MCF 10A (cell line): ENCODE results near the gene SMIM35. TPM values are rescaled to one million over a fixed set of nuclear protein-coding genes. Genes with fewer than 3 reads are reported as not detected.

Experiments
- BruUV-seq: library from RNA; stranded (reverse); fragments of 400-500 nt; replicated peaks from 2 replicates; lab custom pipeline; 2021; lab: Mats Ljungman, UMichigan
- CTCF ChIA-PET: fragments of 300-600 bp; sonication (Branson Sonifier 250); formaldehyde crosslinking; extraction: SDS; loops from one replicate; lab custom pipeline; 2021; ENCODE audit warnings: antibody characterized with exemption, inconsistent platforms; lab: Yijun Ruan, JAX
- POLR2A ChIA-PET: fragments of 300-600, 350-650 bp; sonication (Branson Sonifier 250); formaldehyde crosslinking; extraction: SDS; loops from one replicate; lab custom pipeline; 2020; ENCODE audit warnings: antibody characterized with exemption, inconsistent platforms; lab: Yijun Ruan, JAX
- DNase-seq: peaks from one replicate; pipeline ENCODE4 v3.0.0-alpha.2; 2018; ENCODE audit not compliant: unreplicated experiment
- H3K27ac Mint-ChIP-seq: one replicate; pipeline ENCODE4 v1.8.0; 2022; ENCODE audit warnings: mild to moderate bottlenecking, low read depth, mixed read lengths; ENCODE audit not compliant: unreplicated experiment
- H3K27me3 Mint-ChIP-seq: one replicate; pipeline ENCODE4 v1.8.0; 2022; ENCODE audit warnings: mixed read lengths; ENCODE audit not compliant: insufficient read depth, unreplicated experiment
- H3K36me3 Mint-ChIP-seq: one replicate; pipeline ENCODE4 v1.8.0; 2022; ENCODE audit warnings: mild to moderate bottlenecking, moderate library complexity, mixed read lengths; ENCODE audit not compliant: insufficient read depth, unreplicated experiment
- H3K4me1 Mint-ChIP-seq: one replicate; pipeline ENCODE4 v1.8.0; 2022; ENCODE audit warnings: mixed read lengths; ENCODE audit not compliant: insufficient read depth, unreplicated experiment
- H3K4me3 Mint-ChIP-seq: one replicate; pipeline ENCODE4 v1.8.0; 2022; ENCODE audit warnings: mild to moderate bottlenecking, moderate library complexity, mixed read lengths; ENCODE audit not compliant: unreplicated experiment
- H3K9me3 Mint-ChIP-seq: one replicate; pipeline ENCODE4 v1.8.0; 2022; ENCODE audit warnings: mixed read lengths; ENCODE audit not compliant: unreplicated experiment
- intact Hi-C: fragments of 100-400 bp; cut with micrococcal nuclease; formaldehyde crosslinking; loops from 2 replicates; pipeline ENCODE4 v1.14.1; 2022
- total RNA-seq: library from RNA; stranded (reverse); gene quantifications from 2 replicates; pipeline ENCODE4 v1.2.3, GENCODE V29; 2022
- TF ChIP-seq, protein P1 (sequence below): fragments of 200-600 bp; IDR thresholded peaks from one replicate; pipeline ENCODE4 v1.8.0; 2022; ENCODE audit warnings: antibody characterized with exemption, mild to moderate bottlenecking; ENCODE audit not compliant: unreplicated experiment

The SMIM35 gene
- total RNA-seq, 1 experiment from 2014 or later: not detected

DNA sequence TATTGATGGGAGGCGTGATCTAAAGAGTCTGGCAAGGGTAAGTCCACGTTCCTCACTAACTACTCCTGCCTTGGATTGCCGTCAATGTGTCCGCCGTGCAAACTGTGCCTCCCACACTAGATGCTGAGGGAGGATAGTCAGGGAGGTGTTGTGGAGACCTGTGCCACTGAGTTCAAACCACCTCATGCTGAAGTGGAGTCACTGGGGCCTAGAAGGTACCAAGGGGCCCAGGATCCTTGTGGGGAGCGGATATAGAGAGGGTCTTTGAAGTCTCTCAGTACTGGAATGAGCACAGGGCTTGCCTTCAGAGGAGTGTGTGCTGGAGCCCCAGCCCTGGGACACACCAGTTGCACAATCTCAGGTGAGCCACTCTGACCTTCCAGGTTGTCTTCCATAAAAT is 37.0 kb downstream of the SMIM35 start:
- BruUV-seq: no TSS peak
- H3K27ac Mint-ChIP-seq: no peak overlapping the region
- TF ChIP-seq, protein P1, sequence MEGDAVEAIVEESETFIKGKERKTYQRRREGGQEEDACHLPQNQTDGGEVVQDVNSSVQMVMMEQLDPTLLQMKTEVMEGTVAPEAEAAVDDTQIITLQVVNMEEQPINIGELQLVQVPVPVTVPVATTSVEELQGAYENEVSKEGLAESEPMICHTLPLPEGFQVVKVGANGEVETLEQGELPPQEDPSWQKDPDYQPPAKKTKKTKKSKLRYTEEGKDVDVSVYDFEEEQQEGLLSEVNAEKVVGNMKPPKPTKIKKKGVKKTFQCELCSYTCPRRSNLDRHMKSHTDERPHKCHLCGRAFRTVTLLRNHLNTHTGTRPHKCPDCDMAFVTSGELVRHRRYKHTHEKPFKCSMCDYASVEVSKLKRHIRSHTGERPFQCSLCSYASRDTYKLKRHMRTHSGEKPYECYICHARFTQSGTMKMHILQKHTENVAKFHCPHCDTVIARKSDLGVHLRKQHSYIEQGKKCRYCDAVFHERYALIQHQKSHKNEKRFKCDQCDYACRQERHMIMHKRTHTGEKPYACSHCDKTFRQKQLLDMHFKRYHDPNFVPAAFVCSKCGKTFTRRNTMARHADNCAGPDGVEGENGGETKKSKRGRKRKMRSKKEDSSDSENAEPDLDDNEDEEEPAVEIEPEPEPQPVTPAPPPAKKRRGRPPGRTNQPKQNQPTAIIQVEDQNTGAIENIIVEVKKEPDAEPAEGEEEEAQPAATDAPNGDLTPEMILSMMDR: no peak
- POLR2A ChIA-PET: no interaction called here
- H3K4me3 Mint-ChIP-seq: no peak overlapping the region
- no peaks in the 10 kb centered on the region for H3K36me3 Mint-ChIP-seq
- peaks cover 38% of the 10 kb centered on the region for H3K27me3 Mint-ChIP-seq
- no peaks in the 10 kb centered on the region for H3K9me3 Mint-ChIP-seq
- DNase-seq: no peak
- intact Hi-C loops: no loop called here
- H3K4me1 Mint-ChIP-seq: peaks cover 11% of the 10 kb centered on the region
- CTCF ChIA-PET: interaction anchor here (0.5 to 2.2 kb wide), 4 partner anchors 103 to 624 kb away, joined by 4 to 8 read pairs (median 5); no protein-coding TSS in a partner anchor

DNA sequence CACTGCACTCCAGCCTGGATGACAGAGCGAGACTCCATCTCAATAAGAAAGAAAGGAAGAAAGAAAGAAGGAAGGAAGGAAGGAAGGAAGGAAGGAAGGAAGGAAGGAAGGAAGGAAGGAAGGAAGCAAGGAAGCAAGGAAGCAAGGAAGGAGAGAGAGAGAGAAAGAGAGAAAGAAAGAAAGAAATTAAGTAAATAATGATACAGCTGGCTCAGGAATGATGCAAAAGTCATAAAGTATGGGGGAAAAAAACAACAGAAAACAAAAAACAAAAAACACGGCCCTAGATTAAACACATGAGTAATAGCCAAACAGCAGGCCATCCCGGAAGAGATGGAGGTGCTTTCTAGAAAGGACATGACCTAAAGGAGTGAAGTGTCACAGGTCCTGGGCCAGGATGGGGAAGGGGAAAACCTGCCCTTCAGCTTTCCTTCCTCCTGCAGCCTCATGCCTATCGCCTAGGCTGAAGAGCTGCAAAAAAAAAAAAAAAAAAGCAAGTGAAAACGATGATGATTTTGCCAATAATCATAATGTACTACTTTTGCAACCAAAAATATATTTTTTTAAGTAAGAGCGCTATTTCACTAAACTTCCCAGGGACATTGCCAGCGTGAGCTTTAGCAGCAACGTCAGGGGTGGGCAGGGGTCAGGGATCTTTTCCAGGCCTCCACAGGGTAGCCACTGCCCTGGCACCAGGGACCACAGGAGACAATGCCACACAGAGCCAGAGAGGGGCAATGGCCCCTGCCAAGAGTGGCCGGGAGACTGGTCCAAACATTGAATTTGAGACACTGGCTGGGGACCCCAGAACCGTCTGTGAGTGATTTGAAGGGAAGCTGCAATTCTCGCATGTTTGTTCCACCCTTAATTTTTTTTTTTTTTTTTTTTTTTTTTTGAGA is 38.0 kb downstream of the SMIM35 start:
- no peak overlapping the region for H3K4me3 Mint-ChIP-seq
- POLR2A ChIA-PET: no interaction called here

DNA sequence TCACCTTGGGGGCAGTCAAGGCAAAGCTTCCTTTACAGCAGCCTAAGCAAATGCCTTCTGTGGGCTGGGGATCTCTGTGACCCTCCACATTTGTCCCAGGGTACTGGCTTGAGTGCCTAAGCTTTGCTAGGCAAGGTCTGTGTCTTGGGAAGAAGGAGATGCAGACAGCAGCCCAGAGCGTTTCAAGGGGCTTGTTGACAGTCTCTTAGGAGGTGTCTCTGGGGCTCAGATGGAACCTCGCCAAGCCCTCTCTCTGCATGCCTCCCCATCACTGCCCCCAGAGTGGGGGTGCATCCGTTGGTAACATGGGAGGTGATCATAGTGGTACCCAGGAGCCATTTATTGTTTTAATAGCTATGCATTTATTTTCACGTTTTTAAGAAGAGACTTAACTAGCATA is 39.0 kb downstream of the SMIM35 start:
- ChIA-PET POLR2A (no interaction called here), CTCF (interaction anchor here (1.8 to 2.2 kb wide), 2 partner anchors 204 to 240 kb away, joined by 8 to 11 read pairs; no protein-coding TSS in a partner anchor)
- H3K4me1 Mint-ChIP-seq: peaks cover 11% of the 10 kb centered on the region
- H3K27ac Mint-ChIP-seq: no peak overlapping the region
- BruUV-seq: no TSS peak
- no peak for DNase-seq
- H3K9me3 Mint-ChIP-seq: no peaks in the 10 kb centered on the region
- peaks cover 51% of the 10 kb centered on the region for H3K27me3 Mint-ChIP-seq
- H3K36me3 Mint-ChIP-seq: no peaks in the 10 kb centered on the region
- TF ChIP-seq, protein P1: no peak
- no peak overlapping the region for H3K4me3 Mint-ChIP-seq
- intact Hi-C loops: no loop called here

More for the DNA sequence above, 38.0 kb downstream of the SMIM35 start:
- Mint-ChIP-seq H3K36me3 (no peaks in the 10 kb centered on the region), H3K27me3 (peaks cover 44% of the 10 kb centered on the region), H3K4me1 (peaks cover 11% of the 10 kb centered on the region), H3K27ac (no peak overlapping the region), H3K9me3 (no peaks in the 10 kb centered on the region)
- intact Hi-C loops: no loop called here
- TF ChIP-seq, protein P1: no peak
- no TSS peak for BruUV-seq
- CTCF ChIA-PET: interaction anchor here (1.6 to 2.2 kb wide), 3 partner anchors 102 to 241 kb away, joined by 5 to 11 read pairs (median 8); no protein-coding TSS in a partner anchor
- DNase-seq: no peak

DNA sequence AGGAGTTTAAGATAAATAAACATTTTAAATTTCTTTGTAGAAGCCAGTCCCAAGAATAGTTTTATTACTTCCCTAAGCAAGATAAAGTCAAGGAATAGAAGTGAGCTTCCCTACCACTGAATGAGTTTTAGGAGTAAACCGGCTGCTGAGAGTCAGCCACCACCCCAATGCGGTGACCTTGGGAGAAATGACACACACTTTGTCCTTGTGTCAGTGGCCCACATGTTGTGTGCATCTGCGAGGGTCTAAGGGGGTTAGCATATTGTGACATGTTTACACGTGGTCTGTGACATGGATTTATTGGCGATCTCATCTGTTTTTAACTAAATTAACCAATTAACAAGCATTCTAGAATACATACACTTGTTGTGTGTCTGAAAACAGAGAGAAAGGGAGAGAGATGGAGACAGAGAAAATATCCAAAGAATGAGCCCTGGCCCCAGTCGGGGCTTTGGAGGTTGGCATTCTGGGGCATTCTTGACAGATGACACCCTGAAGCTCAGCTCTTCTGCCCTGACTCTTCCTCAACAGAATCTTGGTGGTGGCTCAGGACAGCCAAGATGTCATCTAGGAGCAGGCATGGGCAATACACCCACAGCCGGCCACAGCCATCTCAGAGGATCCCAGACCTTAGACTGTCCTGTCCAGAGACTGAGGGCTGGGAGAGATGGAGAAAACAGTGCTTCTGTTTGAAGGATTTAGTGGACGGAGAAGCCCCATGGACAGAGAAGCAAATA is 39.6 kb downstream of the SMIM35 start:
- peaks cover 11% of the 10 kb centered on the region for H3K4me1 Mint-ChIP-seq
- no peaks in the 10 kb centered on the region for H3K9me3 Mint-ChIP-seq
- H3K36me3 Mint-ChIP-seq: no peaks in the 10 kb centered on the region
- TF ChIP-seq, protein P1: no peak
- H3K27me3 Mint-ChIP-seq: peaks cover 58% of the 10 kb centered on the region
- no peak for DNase-seq
- CTCF ChIA-PET: interaction anchor here (1.8 to 2.2 kb wide), 2 partner anchors 203 to 239 kb away, joined by 8 to 11 read pairs; no protein-coding TSS in a partner anchor
- POLR2A ChIA-PET: no interaction called here
- no peak overlapping the region for H3K4me3 Mint-ChIP-seq
- no peak overlapping the region for H3K27ac Mint-ChIP-seq
- intact Hi-C loops: no loop called here
- no TSS peak for BruUV-seq
